ENCODE results near the gene PFDN2.
"Not testable (repeated sequence)": the region's sequence is repeated elsewhere in the genome, so short reads cannot be mapped to it uniquely, and the experiment has no call there.

PFDN2 gene

GRCh38 chr1:161137881-161138280, 20.0 kb upstream of the PFDN2 start:
- DNase-seq = no peak

DNA sequence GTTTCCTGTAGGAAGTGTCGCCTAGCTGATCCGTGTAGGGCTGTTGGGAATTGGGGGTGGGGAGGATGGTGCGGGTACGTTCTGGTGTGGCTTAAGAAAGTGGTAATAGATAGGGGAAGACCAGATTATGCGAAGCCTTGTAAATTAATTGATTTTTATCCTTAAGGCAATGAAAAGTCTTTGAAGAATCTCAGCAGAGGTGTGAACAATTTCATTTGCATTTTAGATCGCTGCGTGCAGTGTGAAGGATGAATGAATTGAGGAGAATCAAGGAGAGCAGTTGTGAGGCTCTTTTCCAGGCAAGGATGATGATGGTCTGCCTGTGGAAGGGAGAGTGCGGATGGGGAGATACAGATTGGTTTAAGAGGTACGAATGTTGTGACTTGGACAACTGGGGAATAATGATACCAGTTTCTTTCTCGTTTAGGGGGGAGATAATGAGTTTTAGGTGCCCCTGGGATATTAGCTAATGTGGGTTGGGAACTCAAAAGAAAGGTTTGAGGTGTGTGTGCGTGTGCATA, 15.4 kb upstream of the PFDN2 start:
- no peak for DNase-seq

DNA sequence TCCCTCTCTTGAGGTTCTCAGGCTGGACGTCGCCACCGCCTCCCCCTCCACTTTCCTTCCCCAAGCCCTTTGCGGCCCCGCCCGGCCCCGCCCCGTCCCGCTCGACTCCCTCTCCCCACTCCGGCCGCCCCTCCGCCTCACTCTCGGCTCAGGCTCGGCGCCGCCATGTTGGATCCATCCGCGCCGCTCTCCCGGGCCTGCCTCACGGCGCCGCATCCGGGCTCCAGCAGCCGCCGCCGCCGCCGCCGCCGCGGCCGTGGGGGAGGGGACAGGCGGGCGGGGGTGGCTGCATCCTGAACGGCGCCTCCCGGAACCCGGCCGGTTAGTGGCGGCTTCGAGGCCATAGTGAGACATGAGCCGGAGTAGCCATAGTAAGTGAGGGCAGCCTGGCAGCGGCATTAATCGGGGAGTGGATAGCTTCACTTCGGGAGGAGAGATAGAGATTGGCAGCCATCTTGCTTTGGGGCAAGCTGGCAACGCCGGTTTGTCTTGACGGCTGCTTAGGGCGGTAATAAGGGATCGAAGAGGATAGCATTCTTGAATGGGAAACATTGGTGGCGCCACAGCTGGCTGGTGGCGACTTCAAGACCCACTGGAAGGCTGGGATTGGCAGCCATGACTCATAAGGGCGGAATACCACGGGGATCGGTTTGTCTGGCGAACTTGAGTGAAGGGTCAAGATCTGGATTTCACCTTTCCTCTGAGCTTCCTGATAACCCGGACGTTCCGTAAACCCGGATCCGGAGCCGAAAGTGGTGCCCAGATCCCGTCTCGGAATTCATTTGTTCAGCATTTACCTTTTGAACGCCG, 14.8 kb upstream of the PFDN2 start, which contains the start of gene DEDD:
TSS of gene DEDD (minus strand) at position 258 of the 810 bp plus-strand sequence. CDS start 8,205 bp downstream, outside the sequence.
- DNase-seq = peak; percentile 95

DNA sequence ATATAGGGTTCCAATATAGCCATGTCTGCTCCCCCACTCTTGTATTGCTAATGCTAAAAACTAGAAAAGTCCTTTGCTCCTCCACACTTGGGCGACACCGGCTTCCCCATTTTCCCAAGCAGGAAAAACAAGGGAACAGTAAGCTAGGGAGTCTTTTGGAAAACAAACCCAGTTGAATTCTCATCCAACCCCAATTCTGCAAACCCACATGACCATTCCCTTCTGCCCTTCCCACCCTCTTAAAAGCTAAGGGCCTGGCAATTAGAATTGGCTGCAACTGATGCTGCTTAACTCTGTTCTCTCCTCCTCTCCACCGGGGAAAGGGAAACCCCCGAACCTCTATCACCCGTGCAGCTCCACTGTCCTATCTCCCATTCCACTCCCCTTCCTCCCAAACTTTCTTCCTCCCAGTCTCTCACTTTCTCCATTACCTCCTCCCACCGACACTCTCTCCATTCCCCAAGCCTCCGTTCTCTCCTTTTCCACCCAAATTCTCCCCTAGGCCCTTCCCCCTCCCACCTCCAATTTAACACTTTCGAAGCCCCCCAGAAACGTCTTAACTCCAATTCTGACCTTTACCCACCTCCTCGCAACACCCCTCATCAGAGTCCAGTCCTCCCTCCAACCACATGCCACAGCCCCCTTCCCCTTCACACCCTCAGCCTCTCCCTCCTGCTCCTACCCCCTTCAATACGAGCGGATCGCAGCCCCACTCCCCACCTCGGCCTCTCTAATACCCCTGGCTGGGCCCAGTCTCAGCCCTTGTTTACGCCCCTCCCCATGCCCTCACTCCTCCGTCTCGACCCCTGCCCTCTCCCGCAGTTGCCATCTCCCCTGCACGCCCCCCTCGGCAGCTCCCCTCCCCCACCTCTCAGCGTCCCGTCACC, 13.9 kb upstream of the PFDN2 start:
- peak; percentile 12 for DNase-seq

- DNase-seq = no peak
Observed at GRCh38 chr1:161130266-161130665, 12.4 kb upstream of the PFDN2 start.

DNA sequence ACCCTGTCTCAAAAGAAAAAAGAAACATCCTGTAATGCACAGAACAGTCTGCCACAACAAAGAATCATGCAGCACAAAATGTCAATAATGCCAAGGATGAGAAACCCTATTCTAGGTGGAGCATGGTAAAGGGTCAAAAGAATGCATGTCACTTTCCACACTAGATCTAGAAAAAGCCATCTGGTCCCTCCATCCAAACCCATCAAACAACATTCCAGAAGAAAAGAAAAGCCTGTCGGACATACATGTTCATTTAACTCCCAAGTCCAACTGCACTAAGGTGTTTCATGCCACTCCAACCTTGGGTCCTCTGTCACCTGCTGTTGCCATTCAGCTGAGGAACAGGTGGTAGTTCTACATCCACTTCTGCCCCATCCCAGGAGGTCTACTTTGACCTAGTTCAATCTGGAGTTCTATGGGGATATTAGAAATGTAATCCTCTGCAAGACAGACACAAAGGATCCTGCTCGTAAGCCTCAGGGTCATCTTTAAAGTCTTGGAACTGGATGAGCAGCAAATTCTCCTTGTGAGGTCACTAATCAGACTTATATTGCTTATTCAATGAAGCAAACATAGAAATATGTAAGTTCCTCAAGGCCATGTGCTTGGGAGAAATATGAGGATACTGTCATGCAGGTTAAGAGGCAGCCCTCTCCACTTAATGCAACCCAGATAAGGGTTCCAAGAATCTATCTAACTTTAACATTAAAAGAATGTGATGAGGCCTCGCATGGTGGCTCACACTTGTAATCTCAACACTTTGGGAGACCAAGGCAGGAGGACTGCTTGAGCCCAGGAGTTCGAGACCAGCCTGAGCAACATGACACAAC, 11.0 kb upstream of the PFDN2 start:
- DNase-seq = no peak

DNA sequence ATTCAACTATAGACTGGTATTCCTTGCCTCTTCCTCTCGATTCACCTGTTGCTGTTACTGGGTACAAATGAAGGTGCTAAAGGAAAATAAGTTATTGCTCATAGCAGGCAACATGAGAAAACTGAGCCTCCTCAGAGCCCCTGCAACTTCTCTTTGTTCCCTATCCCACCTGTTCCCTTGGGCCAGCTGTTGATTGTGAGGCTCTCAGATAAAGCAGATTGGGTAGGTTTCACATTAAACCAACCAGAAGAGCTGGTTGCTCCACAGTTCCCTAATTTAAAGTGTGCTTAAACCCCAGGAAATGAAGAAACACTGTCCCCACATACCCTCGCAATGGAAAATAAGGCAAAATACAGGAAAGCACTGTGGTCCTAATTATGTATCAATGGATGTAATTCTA, 9.8 kb upstream of the PFDN2 start:
- DNase-seq = no peak

GRCh38 chr1:161122967-161123366, 5.1 kb upstream of the PFDN2 start:
- no peak for DNase-seq

- no peak for DNase-seq
Observed at GRCh38 chr1:161121834-161122233, 4.0 kb upstream of the PFDN2 start.

DNA sequence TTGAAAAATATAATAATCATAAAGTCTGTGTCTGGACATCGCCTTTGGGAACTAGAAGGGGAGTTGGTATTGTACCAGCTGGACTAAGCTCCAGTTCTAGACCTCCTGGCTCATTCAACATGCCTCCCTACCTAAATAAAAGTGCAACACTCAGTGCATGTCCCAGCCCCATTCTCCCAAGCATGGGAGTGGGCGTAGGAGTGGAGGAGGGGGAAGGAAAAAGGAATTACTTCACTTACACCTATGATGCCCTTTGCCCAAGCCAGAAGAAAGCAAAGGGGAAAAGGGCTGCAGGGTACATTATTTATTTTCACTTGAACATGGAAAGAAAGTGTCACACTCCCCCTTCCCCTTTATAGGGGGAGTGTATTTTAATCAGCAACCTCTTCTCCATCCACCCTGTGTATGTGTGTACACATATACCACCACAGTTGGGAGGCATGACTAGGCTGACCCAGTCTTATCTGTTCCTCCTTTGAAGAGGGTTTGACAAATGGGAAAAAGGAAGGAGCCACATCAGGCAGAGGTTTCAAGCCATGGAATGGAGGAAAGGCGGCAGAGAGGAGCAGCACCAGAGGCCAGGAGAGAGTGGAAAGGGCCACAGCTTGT, 3.3 kb upstream of the PFDN2 start:
- DNase-seq = no peak

DNA sequence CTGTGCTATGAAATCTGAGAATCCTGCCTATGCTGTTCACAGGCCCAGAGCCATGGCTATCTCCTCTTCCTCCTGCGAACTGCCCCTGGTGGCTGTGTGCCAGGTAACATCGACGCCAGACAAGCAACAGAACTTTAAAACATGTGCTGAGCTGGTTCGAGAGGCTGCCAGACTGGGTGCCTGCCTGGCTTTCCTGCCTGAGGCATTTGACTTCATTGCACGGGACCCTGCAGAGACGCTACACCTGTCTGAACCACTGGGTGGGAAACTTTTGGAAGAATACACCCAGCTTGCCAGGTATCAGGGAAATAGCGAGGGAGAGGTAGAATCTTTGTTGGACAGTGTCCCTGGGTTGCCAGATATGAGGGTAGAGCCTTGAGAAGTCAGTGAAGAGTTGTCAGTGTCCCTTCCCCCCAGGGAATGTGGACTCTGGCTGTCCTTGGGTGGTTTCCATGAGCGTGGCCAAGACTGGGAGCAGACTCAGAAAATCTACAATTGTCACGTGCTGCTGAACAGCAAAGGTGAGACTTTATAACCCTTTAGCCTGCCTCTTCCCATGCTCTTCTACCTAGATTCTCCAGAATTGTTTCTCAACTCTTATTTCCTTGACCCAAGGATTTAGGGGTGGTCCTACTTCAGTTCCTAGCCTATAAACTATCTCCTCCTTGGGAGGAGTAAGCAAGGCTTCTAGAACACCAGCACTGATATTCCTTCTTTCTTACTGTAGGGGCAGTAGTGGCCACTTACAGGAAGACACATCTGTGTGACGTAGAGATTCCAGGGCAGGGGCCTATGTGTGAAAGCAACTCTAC, 1.5 kb upstream of the PFDN2 start:
- peak; percentile 64 for DNase-seq

GRCh38 chr1:161115961-161116360, 1.9 kb downstream of the PFDN2 start:
- DNase-seq = not testable (repeated sequence)

DNA sequence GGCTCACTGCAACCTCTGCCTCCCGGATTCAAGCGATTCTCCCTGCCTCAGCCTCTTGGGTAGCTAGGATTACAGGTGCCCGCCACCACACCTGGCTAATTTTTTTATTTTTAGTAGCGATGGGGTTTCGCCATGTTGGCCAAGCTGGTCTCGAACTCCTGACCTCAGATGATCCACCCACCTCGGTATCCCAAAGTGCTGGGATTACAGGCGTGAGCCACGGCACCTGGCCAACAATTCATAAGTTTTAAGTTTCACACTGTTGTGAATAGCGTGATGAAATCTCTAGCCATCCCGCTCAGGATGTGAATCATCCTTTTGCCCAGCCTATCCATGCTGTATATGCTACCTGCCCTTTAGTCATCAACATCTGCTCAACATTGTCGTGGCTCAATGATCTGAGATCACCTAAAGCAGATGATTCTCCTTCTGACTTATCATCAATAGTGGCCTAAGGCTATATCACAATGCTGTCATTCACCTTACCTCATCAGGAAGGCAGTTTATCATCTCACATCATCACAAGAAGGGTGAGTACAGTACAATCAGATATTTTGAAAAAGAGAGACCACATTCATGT, 2.6 kb downstream of the PFDN2 start:
- no peak for DNase-seq

GRCh38 chr1:161114556-161114955, 3.3 kb downstream of the PFDN2 start:
- DNase-seq = no peak

GRCh38 chr1:161113915-161114314, 3.9 kb downstream of the PFDN2 start:
- DNase-seq = no peak

- no peak for DNase-seq
Observed at GRCh38 chr1:161111527-161111926, 6.3 kb downstream of the PFDN2 start.

- DNase-seq = no peak
Observed at GRCh38 chr1:161111117-161111516, 6.7 kb downstream of the PFDN2 start.

DNA sequence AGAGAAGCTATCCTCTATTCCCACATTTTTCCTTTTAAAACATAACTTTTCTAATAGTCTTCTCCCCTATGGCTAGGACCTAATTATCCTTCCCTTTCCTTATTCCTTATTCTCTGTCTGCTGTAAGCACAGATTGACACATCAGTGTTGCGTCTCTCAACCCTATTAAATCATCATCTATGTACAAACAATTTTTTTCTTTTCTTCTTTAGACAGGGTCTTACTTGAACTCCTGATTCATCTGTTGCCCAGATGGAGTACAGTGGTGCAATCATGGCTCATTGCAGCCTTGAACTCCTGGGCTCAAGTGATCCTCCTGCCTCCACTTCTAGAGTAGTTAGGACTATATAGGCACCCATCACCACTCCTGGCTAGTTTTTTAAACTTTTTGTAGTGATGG, 11.4 kb downstream of the PFDN2 start:
- DNase-seq = no peak

DNA sequence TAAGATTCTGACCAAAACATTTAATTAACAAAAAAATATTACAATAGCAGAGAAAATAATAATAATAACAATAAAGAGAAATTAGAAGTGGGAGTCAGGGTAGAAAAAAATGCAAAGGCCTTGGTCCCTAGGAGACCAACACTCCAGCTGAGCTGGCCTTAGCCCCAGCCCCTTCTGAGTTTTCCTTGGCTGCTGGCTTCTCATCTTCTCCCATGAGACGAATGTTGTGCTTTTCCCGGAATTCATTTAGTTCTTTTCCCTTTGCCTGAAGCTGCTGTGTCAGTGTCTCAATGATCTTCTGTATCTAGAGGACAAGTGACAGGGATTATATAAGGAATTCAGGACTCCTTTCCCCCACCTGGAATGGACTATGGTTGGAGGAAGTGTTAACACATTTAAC, 17.3 kb downstream of the PFDN2 start:
- no peak for DNase-seq

DNA sequence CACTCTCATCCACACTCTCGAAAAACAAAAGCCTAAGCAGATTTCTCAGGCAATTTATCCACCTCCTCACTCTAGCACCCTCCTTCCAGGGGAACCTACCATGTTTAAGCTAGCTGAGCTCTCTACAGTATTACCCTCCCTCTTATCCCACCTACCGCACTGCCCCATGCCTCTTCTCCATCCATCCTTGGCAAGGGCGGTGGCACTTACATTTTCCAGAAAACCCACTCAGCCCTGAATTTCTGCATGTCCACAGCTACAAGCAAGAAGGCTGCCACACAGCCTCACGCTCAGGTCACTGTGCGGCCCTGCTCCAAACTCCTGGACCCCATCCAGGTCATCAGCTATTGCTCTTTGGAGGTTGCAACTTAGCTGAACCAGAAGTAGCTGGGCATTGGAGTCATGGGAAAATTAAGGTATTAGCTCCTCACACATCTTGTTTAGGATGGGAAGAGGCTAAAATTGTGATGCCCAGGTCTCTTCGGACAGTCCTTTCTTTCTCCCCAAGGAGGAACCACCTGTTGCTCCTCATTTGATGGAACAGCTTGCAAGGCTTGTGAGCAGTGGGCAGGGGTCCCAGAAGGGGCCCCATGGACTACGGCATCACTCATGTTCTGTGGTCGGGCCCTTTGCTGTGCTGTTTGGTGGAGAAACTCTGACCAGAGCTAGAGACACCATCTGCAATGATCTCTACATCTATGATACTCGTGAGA, 18.6 kb downstream of the PFDN2 start:
- DNase-seq = no peak

All from RPMI8226 (cell line).